K562 (cell line): ENCODE results near the gene PEX5L. TPM values are rescaled to one million over a fixed set of nuclear protein-coding genes. Genes with fewer than 3 reads are reported as not detected.

Experiments
- CBX1 ChIP-seq: sonication (generic); IDR thresholded peaks from 2 replicates; pipeline ENCODE4 v1.6.1; 2016; ENCODE audit warnings: antibody characterized with exemption, low read depth, mild to moderate bottlenecking
- COPS2 ChIP-seq: fragments of 450-650 bp; conservative IDR thresholded peaks from 2 replicates; pipeline ENCODE4 v1.6.1; 2016; ENCODE audit warnings: mild to moderate bottlenecking, moderate library complexity
- E4F1 ChIP-seq: fragments of 250-450 bp; sonication (Bioruptor Pico); IDR thresholded peaks from 2 replicates; pipeline ENCODE4 v1.5.0; 2021; ENCODE audit warnings: mild to moderate bottlenecking, borderline replicate concordance
- FOSL1 ChIP-seq: fragments of 200-800 bp; sonication (Bioruptor generic); conservative IDR thresholded peaks from 2 replicates; pipeline ENCODE4 v1.6.1; 2016; ENCODE audit warnings: missing genetic modification characterization, missing compliant biosample characterization
- JUN ChIP-seq, 2 experiments: sonication (generic) in 1 of 2; formaldehyde crosslinking in 1 of 2; IDR thresholded peaks; 2 replicates each; pipeline versions ENCODE4 v1.6.1 to v1.8.0; 2012 to 2022; ENCODE audit warnings: borderline replicate concordance in 2 of 2, mild to moderate bottlenecking in 2 of 2, improper control_type of control experiment in 1 of 2, low read depth in 1 of 2, low read length in 1 of 2, missing genetic modification reagents in 1 of 2
- JUND ChIP-seq, 2 experiments: IDR thresholded peaks; 2 replicates in 1 of 2; 3 replicates in 1 of 2; pipeline ENCODE4 v1.6.1; 2011; ENCODE audit warnings: borderline replicate concordance in 2 of 2, low read depth in 2 of 2, low read length in 2 of 2, improper control_type of control experiment in 1 of 2, missing biosample characterization in 1 of 2, missing genetic modification characterization in 1 of 2, missing genetic modification reagents in 1 of 2
- KDM4B ChIP-seq, 2 experiments: fragments of 450-650 bp in 1 of 2; sonication (generic) in 1 of 2; IDR thresholded peaks; 2 replicates each; pipeline ENCODE4 v1.6.1; 2016 to 2017; ENCODE audit warnings: borderline replicate concordance in 2 of 2, antibody characterized with exemption in 1 of 2, low read depth in 1 of 2, mild to moderate bottlenecking in 1 of 2
- TFAP4 ChIP-seq: sonication (generic); formaldehyde crosslinking; IDR thresholded peaks from 2 replicates; pipeline ENCODE4 v1.8.0; 2022; ENCODE audit warnings: missing genetic modification reagents, mild to moderate bottlenecking, moderate library complexity, borderline replicate concordance
- polyA plus RNA-seq, 8 experiments: library from polyadenylated mRNA; depleted of rRNA in 4 of 8; stranded (reverse) in 5 of 8; unstranded in 3 of 8; fragments of >200 nt; fragmentation: Nextera tagmentation in 2 of 8; fragmentation: Illumina TruSeq in 1 of 8; extraction: Ambion mirVana in 2 of 8; extraction: Trizol in 1 of 8; gene quantifications; 2 replicates each; pipeline versions ENCODE4 v1.2.1 to v1.2.3, GENCODE V29; 2011 to 2014; ENCODE audit warnings: inconsistent platforms in 1 of 8, missing spikeins in 1 of 8
- total RNA-seq, 7 experiments: library from RNA; depleted of rRNA in 6 of 7; stranded (reverse); fragments of >200 nt in 6 of 7; fragmentation: Illumina TruSeq in 2 of 7; extraction: Trizol in 2 of 7; gene quantifications; 2 replicates each; pipeline versions ENCODE4 v1.2.1 to v1.2.3, GENCODE V29; 2011 to 2021; ENCODE audit warnings: low replicate concordance in 1 of 7

Gene PEX5L
- total and polyA plus RNA-seq, 9 of the 15 experiments (the other 6 are each of a cell fraction or from before 2014, with no cell fraction given), result not detected

GRCh38 chr3:179760944-179761343 is 275.8 kb downstream of the PEX5L start (continued):
- TF ChIP-seq JUND (IDR thresholded peaks at IDR 0.05; ENCODE audit: borderline replicate concordance, low read depth, low read length) (peak; percentile 81; the same call in 1 of the 2 replicates), JUND (tag; IDR thresholded peaks at IDR 0.05; ENCODE audit: borderline replicate concordance, low read depth, low read length) (peak; percentile 83; the same call in 2 of the 3 replicates), COPS2 (no peak), FOSL1 (peak; percentile 71), JUN (IDR thresholded peaks at IDR 0.05; ENCODE audit: borderline replicate concordance, low read depth, low read length) (peak; percentile 63; the same call in 1 of the 2 replicates), JUN (CRISPR knock-in tag; IDR thresholded peaks at IDR 0.05; ENCODE audit: borderline replicate concordance) (no peak), TFAP4 (CRISPR knock-in tag) (no peak), E4F1 (CRISPR knock-in tag) (no peak), KDM4B (IDR thresholded peaks at IDR 0.05; ENCODE audit: borderline replicate concordance in 2 of 2, low read depth in 1 of 2) (no peak), CBX1 (no peak)
